ENCODE results near the gene TRAF4. TPM values are rescaled to one million over a fixed set of nuclear protein-coding genes. Genes with fewer than 3 reads are reported as not detected.

The TRAF4 gene
- polyA plus RNA-seq, 1 donor (not counting 4 experiments of a cell fraction or from before 2014, with no cell fraction given): 57.3 TPM

DNA sequence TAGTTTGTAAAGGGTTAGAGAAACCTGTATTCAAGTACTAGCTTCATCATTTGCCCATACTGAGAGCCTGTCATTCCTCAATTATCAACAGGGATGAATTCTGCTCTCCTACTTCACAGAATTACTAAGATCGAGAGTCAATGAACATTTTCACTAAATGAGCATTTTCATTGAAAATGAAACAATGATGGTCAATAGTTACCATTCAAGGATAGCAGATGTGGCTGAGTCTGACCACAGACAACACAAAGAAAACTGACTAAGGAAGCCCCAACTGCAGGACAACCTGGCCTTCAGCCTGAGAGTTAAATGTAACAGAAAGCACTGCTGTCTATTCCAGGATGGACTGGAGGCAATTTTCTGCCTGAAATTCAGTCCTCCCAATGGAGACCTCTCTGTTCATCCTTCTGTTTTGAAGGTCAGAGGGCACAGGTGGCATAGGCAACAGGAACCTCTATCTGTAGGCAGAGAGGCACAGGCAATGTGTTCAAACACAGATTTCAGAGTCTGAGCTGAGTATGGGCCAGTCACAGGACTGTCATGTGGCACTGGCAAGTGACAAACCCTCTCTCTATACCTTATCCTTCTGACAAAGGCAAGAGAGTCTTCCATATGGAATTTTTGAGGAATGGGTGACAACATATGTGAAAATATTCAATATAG lies 19.5 kb downstream of the TRAF4 start:
- H3K4me1 ChIP-seq (ENCODE audit: control insufficient read depth, extremely low read depth, insufficient read depth, low read length): peaks cover 5% of the 10 kb centered on the region
- H3K9me3 ChIP-seq (ENCODE audit: control insufficient read depth, low read depth, low read length): no peaks in the 10 kb centered on the region
- no peak overlapping the region for H3K4me3 ChIP-seq (ENCODE audit: control insufficient read depth in 2 of 3, extremely low read depth in 1 of 3, insufficient read depth in 2 of 3, low read depth in 1 of 3, low read length in 3 of 3)
- H4K20me1 ChIP-seq (ENCODE audit: control insufficient read depth, extremely low read depth, insufficient read depth, low read length): peaks cover 9% of the 10 kb centered on the region
- H3K27ac ChIP-seq (ENCODE audit: control insufficient read depth, insufficient read depth, low read length): no peak overlapping the region
- TF ChIP-seq, protein P1, sequence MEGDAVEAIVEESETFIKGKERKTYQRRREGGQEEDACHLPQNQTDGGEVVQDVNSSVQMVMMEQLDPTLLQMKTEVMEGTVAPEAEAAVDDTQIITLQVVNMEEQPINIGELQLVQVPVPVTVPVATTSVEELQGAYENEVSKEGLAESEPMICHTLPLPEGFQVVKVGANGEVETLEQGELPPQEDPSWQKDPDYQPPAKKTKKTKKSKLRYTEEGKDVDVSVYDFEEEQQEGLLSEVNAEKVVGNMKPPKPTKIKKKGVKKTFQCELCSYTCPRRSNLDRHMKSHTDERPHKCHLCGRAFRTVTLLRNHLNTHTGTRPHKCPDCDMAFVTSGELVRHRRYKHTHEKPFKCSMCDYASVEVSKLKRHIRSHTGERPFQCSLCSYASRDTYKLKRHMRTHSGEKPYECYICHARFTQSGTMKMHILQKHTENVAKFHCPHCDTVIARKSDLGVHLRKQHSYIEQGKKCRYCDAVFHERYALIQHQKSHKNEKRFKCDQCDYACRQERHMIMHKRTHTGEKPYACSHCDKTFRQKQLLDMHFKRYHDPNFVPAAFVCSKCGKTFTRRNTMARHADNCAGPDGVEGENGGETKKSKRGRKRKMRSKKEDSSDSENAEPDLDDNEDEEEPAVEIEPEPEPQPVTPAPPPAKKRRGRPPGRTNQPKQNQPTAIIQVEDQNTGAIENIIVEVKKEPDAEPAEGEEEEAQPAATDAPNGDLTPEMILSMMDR (optimal IDR thresholded peaks at IDR 0.05 in 1 of 3, IDR thresholded peaks at IDR 0.05 in 1 of 3, conservative IDR thresholded peaks at IDR 0.05 in 1 of 3; ENCODE audit: extremely low read depth in 1 of 3, insufficient read depth in 2 of 3, low read length in 3 of 3): no peak
- no peak for TF ChIP-seq EZH2 (IDR thresholded peaks at IDR 0.05; ENCODE audit: low read length)
- H3K9me1 ChIP-seq (ENCODE audit: control insufficient read depth, extremely low read depth, insufficient read depth, low read length): peaks cover 2% of the 10 kb centered on the region
- H2AFZ ChIP-seq (ENCODE audit: control insufficient read depth, low read length): no peak overlapping the region
- peaks cover 26% of the 10 kb centered on the region for H3K79me2 ChIP-seq (ENCODE audit: control insufficient read depth, insufficient read depth, low read length)
- no peak for DNase-seq (ENCODE audit: low read depth, low spot score)
- H3K27me3 ChIP-seq (ENCODE audit: control insufficient read depth, extremely low read depth, insufficient read depth, low read length): no peaks in the 10 kb centered on the region
- H3K4me2 ChIP-seq (ENCODE audit: control insufficient read depth, extremely low read depth, insufficient read depth, low read depth, low read length): no peak overlapping the region
- H3K36me3 ChIP-seq (ENCODE audit: control insufficient read depth in 2 of 2, extremely low read depth in 1 of 2, insufficient read depth in 2 of 2, low read length in 2 of 2): peaks cover 30 to 33% of the 10 kb centered on the region in 2 experiments
- dilution Hi-C loops (cut with MboI; ENCODE audit: extremely low pct_ligation_motif_present, low sequenced_read_pairs): no loop called here
- H3K9ac ChIP-seq (ENCODE audit: control insufficient read depth, extremely low read depth, insufficient read depth, low read length): no peak overlapping the region
- no peak for FAIRE-seq

DNA sequence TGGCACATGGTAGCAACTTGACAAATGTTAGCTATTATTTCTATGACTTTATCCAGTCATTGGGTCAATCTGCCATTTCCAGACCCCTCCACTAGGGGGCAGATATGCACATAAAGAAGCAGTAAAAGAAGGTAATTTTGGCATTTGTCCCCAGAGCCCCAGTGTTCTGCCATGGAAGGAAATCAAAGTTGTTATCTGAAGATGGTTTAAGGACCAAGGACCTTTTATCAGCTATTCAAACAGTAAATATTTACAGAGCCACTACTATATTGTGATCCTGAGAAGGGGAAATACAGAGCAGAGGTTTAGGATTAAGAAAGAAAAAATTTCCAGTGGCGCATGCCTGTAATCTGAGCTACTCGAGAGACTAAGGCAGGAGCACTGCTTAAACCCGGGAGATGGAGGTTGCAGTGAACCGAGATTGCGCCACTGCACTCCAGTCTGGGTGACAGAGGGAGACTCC lies 20.0 kb downstream of the TRAF4 start:
- DNase-seq (ENCODE audit: low read depth, low spot score): no peak
- peaks cover 27% of the 10 kb centered on the region for H3K79me2 ChIP-seq (ENCODE audit: control insufficient read depth, insufficient read depth, low read length)
- TF ChIP-seq, protein P1 (optimal IDR thresholded peaks at IDR 0.05 in 1 of 3, IDR thresholded peaks at IDR 0.05 in 1 of 3, conservative IDR thresholded peaks at IDR 0.05 in 1 of 3; ENCODE audit: extremely low read depth in 1 of 3, insufficient read depth in 2 of 3, low read length in 3 of 3): peak; percentile 58 to 84 (median 65)
- no peak for TF ChIP-seq EZH2 (IDR thresholded peaks at IDR 0.05; ENCODE audit: low read length)
- peaks cover 2% of the 10 kb centered on the region for H3K9me1 ChIP-seq (ENCODE audit: control insufficient read depth, extremely low read depth, insufficient read depth, low read length)
- no peak overlapping the region for H3K4me3 ChIP-seq (ENCODE audit: control insufficient read depth in 2 of 3, extremely low read depth in 1 of 3, insufficient read depth in 2 of 3, low read depth in 1 of 3, low read length in 3 of 3)
- peak; percentile 36 for FAIRE-seq
- H3K9me3 ChIP-seq (ENCODE audit: control insufficient read depth, low read depth, low read length): no peaks in the 10 kb centered on the region
- H2AFZ ChIP-seq (ENCODE audit: control insufficient read depth, low read length): no peak overlapping the region
- H3K4me2 ChIP-seq (ENCODE audit: control insufficient read depth, extremely low read depth, insufficient read depth, low read depth, low read length): no peak overlapping the region
- H3K9ac ChIP-seq (ENCODE audit: control insufficient read depth, extremely low read depth, insufficient read depth, low read length): no peak overlapping the region
- dilution Hi-C loops (cut with MboI; ENCODE audit: extremely low pct_ligation_motif_present, low sequenced_read_pairs): no loop called here
- H3K36me3 ChIP-seq (ENCODE audit: control insufficient read depth in 2 of 2, extremely low read depth in 1 of 2, insufficient read depth in 2 of 2, low read length in 2 of 2): peaks cover 27 to 30% of the 10 kb centered on the region in 2 experiments
- H3K27ac ChIP-seq (ENCODE audit: control insufficient read depth, insufficient read depth, low read length): no peak overlapping the region
- H3K27me3 ChIP-seq (ENCODE audit: control insufficient read depth, extremely low read depth, insufficient read depth, low read length): no peaks in the 10 kb centered on the region
- peaks cover 5% of the 10 kb centered on the region for H3K4me1 ChIP-seq (ENCODE audit: control insufficient read depth, extremely low read depth, insufficient read depth, low read length)
- peaks cover 9% of the 10 kb centered on the region for H4K20me1 ChIP-seq (ENCODE audit: control insufficient read depth, extremely low read depth, insufficient read depth, low read length)
